Stimulated activated CD8-positive, alpha-beta memory T cell treated with anti-CD3 and anti-CD28 coated beads, Interleukin-15, amount 100 ng/mL, for 1 hour (primary cell): ENCODE data around the gene COL27A1.

Experiments
- DNase-seq: peaks from one replicate; pipeline ENCODE4 v3.0.0-alpha.2; 2020; ENCODE audit warnings: low read depth

Gene COL27A1

GRCh38 chr9:114287763-114288192, 132.4 kb downstream of the COL27A1 start:
- DNase-seq = no peak

GRCh38 chr9:114288193-114289091, 133.1 kb downstream of the COL27A1 start:
- DNase-seq = no peak

- no peak for DNase-seq
Measured at GRCh38 chr9:114289106-114289505, 133.8 kb downstream of the COL27A1 start.

GRCh38 chr9:114289571-114290481, 134.5 kb downstream of the COL27A1 start:
- no peak for DNase-seq

GRCh38 chr9:114290561-114290986, 135.2 kb downstream of the COL27A1 start:
- DNase-seq = no peak

- DNase-seq = peak; percentile 58
Measured at GRCh38 chr9:114291064-114291474, 135.7 kb downstream of the COL27A1 start.

- no peak for DNase-seq
Measured at GRCh38 chr9:114291886-114292590, 136.7 kb downstream of the COL27A1 start.

GRCh38 chr9:114294664-114295063, 139.3 kb downstream of the COL27A1 start:
- no peak for DNase-seq

- DNase-seq = no peak
Measured at GRCh38 chr9:114296338-114296737, 141.0 kb downstream of the COL27A1 start.

GRCh38 chr9:114299286-114300152, 144.2 kb downstream of the COL27A1 start:
- DNase-seq = no peak

- DNase-seq = no peak
Measured at GRCh38 chr9:114300153-114300845, 145.0 kb downstream of the COL27A1 start.

- DNase-seq = no peak
Measured at GRCh38 chr9:114300846-114301797, 145.8 kb downstream of the COL27A1 start.

GRCh38 chr9:114301798-114302565, 146.6 kb downstream of the COL27A1 start:
- DNase-seq = no peak

- no peak for DNase-seq
Measured at GRCh38 chr9:114302727-114303126, 147.4 kb downstream of the COL27A1 start.

- no peak for DNase-seq
Measured at GRCh38 chr9:114303571-114303970, 148.2 kb downstream of the COL27A1 start.

GRCh38 chr9:114303977-114304376, 148.6 kb downstream of the COL27A1 start:
- no peak for DNase-seq

GRCh38 chr9:114304416-114305188, 149.3 kb downstream of the COL27A1 start:
- DNase-seq = no peak

GRCh38 chr9:114307899-114308267, 152.5 kb downstream of the COL27A1 start:
- DNase-seq = no peak
